HG03571 (cell line): ENCODE data around the gene DHTKD1.
A peak's percentile ranks its signal among the peaks of the same experiment; 100 is the strongest.
"Not testable (repeated sequence)": the region's sequence is repeated elsewhere in the genome, so short reads cannot be mapped to it uniquely, and the experiment has no call there.

Source experiments
- ATAC-seq: cut with Tn5 transposase; IDR thresholded peaks from one replicate; pipeline ENCODE4 v1.9.1; 2021; ENCODE audit not compliant: unreplicated experiment

The DHTKD1 gene

DNA sequence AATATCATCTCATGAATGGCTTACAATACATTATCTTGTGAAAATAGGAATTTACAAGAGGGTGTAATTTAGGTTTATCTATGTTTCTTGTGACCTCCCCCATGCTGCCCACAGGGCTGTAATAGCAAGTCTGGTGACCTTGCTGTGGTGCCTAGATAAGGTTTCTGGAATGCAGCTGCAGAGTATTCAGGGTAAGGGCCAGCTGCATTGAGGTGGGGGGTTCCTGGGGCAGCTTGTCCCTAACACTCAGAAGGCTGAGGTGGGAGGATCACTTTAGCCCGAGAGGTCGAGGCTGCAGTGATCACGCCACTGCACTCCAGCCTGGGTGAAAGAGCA is 5.3 kb upstream of the DHTKD1 start:
- ATAC-seq: no peak

DNA sequence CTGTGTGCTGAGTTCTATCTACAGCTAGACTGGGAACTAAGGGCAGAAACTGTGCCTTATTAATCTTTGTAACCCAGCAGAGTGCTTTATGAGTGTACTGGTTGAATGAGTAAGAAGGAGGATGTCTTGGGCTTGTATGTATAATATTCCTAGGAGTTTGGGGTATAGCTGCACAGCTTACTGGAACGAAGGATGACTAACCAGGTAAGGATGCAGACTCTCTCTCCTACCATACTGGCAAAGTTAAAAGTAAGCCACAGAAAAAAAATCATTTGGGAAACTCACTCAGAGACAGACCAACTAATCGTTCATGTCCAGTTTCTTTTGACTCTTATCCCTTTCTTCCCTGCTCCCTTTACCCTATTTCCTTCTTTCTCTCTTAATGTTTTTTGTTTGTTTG is 1.4 kb upstream of the DHTKD1 start:
- no peak for ATAC-seq

DNA sequence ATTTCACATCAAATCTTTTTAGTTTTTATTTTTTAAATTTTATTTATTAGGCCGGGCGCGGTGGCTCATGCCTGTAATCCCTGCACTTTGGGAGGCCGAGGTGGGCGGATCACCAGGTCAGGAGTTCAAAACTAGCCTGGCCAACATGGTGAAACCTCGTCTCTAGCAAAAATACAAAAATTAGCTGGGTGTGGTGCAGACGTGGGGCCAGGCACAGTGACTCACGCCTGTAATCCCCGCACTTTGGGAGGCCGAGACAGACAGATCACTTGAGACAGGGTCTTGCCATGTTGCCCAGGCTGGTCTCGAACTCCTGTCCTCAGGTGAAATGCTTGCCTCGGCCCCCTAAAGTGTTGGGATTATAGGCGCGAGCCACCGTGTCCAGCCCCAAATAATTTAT is 2.7 kb downstream of the DHTKD1 start:
- not testable (repeated sequence) for ATAC-seq

DNA sequence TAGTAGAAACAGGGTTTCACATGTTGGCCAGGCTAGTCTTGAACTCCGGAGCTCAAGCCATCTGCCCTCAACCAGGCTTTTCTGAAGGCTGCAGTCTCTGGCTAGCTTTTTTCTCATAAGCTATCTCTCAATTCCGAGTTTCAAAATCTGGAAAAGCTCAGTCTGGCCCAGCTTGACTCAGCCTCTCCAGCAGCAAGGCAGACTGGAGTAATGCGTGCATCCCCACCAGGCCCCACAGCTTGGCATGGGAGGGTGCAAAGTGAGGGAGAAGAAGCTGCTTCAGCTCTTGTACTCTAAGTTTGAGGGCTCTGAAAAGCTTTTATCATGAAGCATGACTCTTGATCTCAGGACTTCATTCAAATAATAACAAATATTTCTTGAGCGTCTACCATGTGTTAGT is 4.8 kb downstream of the DHTKD1 start:
- no peak for ATAC-seq

GRCh38 chr10:12077580-12078180 is 8.9 kb downstream of the DHTKD1 start:
- no peak for ATAC-seq

GRCh38 chr10:12081470-12081869 is 12.7 kb downstream of the DHTKD1 start:
- ATAC-seq: no peak

- no peak for ATAC-seq
Observed at GRCh38 chr10:12081879-12082557, 13.3 kb downstream of the DHTKD1 start.

DNA sequence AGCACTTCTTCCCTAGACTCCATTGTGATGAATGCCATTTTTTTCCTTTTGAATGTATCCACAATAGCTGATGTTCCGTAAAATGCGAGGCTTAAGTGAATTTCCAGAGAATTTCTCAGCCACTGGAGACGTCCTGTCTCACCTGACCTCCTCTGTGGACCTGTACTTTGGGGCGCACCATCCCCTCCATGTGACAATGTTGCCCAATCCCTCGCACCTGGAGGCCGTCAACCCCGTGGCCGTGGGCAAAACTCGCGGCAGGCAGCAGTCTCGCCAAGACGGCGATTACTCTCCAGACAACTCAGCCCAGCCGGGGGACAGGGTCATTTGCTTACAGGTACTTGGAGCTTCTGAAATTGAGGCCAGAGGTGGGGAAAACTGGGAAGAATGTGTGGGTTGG is 20.2 kb downstream of the DHTKD1 start:
- ATAC-seq: no peak

GRCh38 chr10:12091421-12091820 is 22.7 kb downstream of the DHTKD1 start:
- ATAC-seq: no peak

DNA sequence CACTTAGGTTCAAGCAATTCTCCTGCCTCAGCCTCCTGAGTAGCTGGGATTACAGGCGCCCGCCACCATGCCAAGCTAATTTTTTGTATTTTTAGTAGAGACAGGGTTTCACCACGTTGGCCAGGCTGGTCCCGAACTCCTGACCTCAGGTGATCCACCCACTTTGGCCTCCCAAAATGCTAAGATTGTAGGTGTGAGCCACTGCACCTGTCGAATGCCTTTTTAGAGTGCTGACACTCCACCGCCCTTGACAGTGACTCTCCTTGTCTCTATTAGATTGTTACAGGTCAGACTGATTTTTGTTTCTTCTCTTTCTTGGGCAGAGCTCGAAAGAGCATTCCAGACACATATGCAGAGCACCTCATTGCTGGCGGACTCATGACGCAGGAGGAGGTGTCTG is 28.6 kb downstream of the DHTKD1 start:
- ATAC-seq: not testable (repeated sequence)

- no peak for ATAC-seq
Observed at GRCh38 chr10:12097791-12098190, 29.0 kb downstream of the DHTKD1 start.

GRCh38 chr10:12098966-12099365 is 30.2 kb downstream of the DHTKD1 start:
- no peak for ATAC-seq

DNA sequence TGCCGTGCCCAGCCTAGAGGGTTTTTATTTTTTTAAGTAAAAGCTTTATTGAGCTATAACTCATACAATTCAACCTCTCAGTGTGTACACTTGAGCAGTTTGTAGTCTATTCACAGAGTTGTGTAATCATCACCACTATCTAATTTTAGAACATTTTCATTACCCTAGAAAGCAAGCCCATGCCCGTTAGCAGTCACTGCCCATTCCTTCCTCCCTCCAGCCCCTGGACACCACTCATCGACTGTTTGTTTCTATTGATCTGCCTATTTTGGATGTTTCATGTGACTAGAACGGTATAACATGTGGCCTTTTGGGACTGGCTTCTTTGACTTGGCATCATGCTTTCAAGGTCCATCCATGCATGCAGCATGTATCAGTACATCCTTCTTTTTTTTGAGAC is 35.0 kb downstream of the DHTKD1 start:
- ATAC-seq: no peak

GRCh38 chr10:12107781-12108180 is 39.0 kb downstream of the DHTKD1 start:
- ATAC-seq: no peak

DNA sequence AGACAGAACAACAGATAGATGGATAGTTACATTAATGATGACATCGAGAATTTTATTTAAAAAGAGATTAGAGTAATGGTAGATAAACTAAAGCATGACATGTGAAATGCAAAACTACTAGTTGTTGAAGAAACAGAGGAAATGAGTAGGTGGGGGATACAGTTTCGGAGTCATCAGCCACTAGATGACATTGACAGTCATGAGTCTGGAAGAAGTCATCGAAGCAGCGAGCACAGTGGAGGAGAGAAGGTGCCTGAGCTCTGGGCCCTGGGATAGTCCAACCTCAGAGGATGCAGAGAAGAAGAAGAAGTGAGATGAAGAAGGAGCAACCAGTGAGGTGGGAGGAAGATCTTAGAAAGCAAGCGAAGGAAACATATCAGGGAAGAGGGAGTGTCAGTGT is 40.5 kb downstream of the DHTKD1 start:
- no peak for ATAC-seq

- no peak for ATAC-seq
Observed at GRCh38 chr10:12111528-12111927, 42.8 kb downstream of the DHTKD1 start.

DNA sequence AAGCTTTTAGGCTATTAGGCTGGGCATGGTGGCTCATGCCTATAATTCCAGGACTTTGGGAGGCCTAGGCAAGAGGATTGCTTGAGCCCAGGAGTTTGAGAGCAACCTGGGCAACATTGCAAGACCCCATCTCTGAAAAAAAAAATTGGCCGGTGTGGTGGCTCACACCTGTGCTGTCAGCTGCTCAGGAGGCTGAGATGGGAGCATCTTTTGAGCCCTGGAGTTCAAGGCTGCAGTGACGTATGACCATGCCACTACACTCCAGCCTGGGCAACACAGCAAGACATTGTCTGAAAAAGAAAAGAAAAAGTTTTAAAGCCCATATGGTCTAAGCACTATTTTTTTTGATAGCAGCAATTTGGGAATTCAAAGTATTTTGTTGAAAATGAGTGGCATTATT is 44.9 kb downstream of the DHTKD1 start:
- no peak for ATAC-seq

GRCh38 chr10:12121673-12122072 is 52.9 kb downstream of the DHTKD1 start:
- no peak for ATAC-seq

GRCh38 chr10:12129222-12130111 is 60.7 kb downstream of the DHTKD1 start, which contains the start of gene SEC61A2:
Gene SEC61A2 (plus strand): TSS chr10:12129677. CDS start chr10:12129788, 111 bp downstream.
- ATAC-seq: peak; percentile 84

GRCh38 chr10:12130237-12130872 is 61.6 kb downstream of the DHTKD1 start:
- no peak for ATAC-seq

- ATAC-seq: no peak
Observed at GRCh38 chr10:12135631-12136030, 66.9 kb downstream of the DHTKD1 start.
